Spleen (tissue), 11 donors: ENCODE results near the gene TRIM63. TPM values are rescaled to one million over a fixed set of nuclear protein-coding genes. Genes with fewer than 3 reads are reported as not detected.
A peak's percentile ranks its signal among the peaks of the same experiment; 100 is the strongest.
"Not testable (repeated sequence)": the region's sequence is repeated elsewhere in the genome, so short reads cannot be mapped to it uniquely, and the experiment has no call there.

ENCODE experiments used
- DNase-seq: peaks from one replicate; pipeline ENCODE4 v3.0.0-alpha.2; 2020
- H3K27ac ChIP-seq, 8 donors: fragments of 200-600 bp; sonication (generic) in 7 of 8; 1 replicate in 4 of 8; 2 replicates in 4 of 8; pipeline versions ENCODE4 v1.5.0 to v1.8.0; 2016 to 2021; ENCODE audit warnings: inconsistent platforms in 4 of 8, mild to moderate bottlenecking in 4 of 8, moderate library complexity in 1 of 8
- H3K27me3 ChIP-seq, 7 donors: fragments of 200-600 bp; sonication (generic) in 6 of 7; replicated peaks in 1 of 7; 1 replicate in 4 of 7; 2 replicates in 3 of 7; pipeline versions ENCODE4 v1.5.0 to v1.8.0; 2016 to 2021; ENCODE audit warnings: inconsistent platforms in 3 of 7, mild to moderate bottlenecking in 1 of 7
- H3K36me3 ChIP-seq, 6 donors: fragments of 200-600 bp; sonication (generic) in 5 of 6; 1 replicate in 4 of 6; 2 replicates in 2 of 6; pipeline versions ENCODE4 v1.5.0 to v1.8.0; 2016 to 2021; ENCODE audit warnings: inconsistent platforms in 2 of 6
- H3K4me1 ChIP-seq, 6 donors: fragments of 200-600 bp; sonication (generic) in 5 of 6; 1 replicate in 3 of 6; 2 replicates in 3 of 6; pipeline versions ENCODE4 v1.5.0 to v1.8.0; 2016 to 2021; ENCODE audit warnings: inconsistent platforms in 3 of 6
- H3K4me3 ChIP-seq, 8 donors: fragments of 200-600 bp; sonication (generic) in 7 of 8; 1 replicate in 4 of 8; 2 replicates in 4 of 8; pipeline versions ENCODE4 v1.5.0 to v1.8.0; 2016 to 2021; ENCODE audit warnings: inconsistent platforms in 4 of 8, mild to moderate bottlenecking in 4 of 8, moderate library complexity in 2 of 8
- H3K9me3 ChIP-seq, 8 donors: fragments of 200-600 bp; sonication (generic) in 7 of 8; 1 replicate in 4 of 8; 2 replicates in 4 of 8; pipeline versions ENCODE4 v1.5.0 to v1.8.0; 2016 to 2021; ENCODE audit warnings: inconsistent platforms in 4 of 8
- CTCF ChIP-seq, 11 experiments: fragments of 200-600 bp in 7 of 11; fragments of 450-650 bp in 4 of 11; sonication (generic) in 4 of 11; IDR thresholded peaks in 8 of 11; conservative IDR thresholded peaks in 3 of 11; 1 replicate in 7 of 11; 2 replicates in 4 of 11; pipeline versions ENCODE4 v1.4.0 to v1.8.0; 2016 to 2021; ENCODE audit warnings: antibody characterized with exemption in 11 of 11, inconsistent platforms in 4 of 11, mild to moderate bottlenecking in 1 of 11
- POLR2A ChIP-seq, 3 donors: fragments of 450-650 bp; IDR thresholded peaks; one replicate each; pipeline ENCODE4 v1.5.1; 2017; ENCODE audit warnings: antibody characterized with exemption in 3 of 3, mild to moderate bottlenecking in 1 of 3
- POLR2AphosphoS5 ChIP-seq, 3 donors: sonication (generic); formaldehyde crosslinking; IDR thresholded peaks; one replicate each; pipeline ENCODE4 v1.5.1; 2017; ENCODE audit warnings: antibody characterized with exemption in 3 of 3
- WGBS, 5 donors: extraction: QIAGEN DNeasy Blood & Tissue Kit in 3 of 5; methylation state at CpG; one replicate each; pipeline versions ENCODE4 v1.1.5 to v1.1.7; 2013 to 2018; 5-methylcytosine and 5-hydroxymethylcytosine counted together
- intact Hi-C: fragments of 100-400 bp; cut with DNase I; formaldehyde crosslinking; loops from one replicate; pipeline ENCODE4 v1.15.0; 2023; ENCODE audit warnings: low total_unique reads
- polyA plus RNA-seq, 3 donors: library from polyadenylated mRNA; stranded (reverse); fragments of 200-250 nt; gene quantifications; one replicate each; pipeline ENCODE4 v1.2.1, GENCODE V29; 2013
- total RNA-seq, 7 donors: library from RNA; depleted of rRNA in 3 of 7; stranded (reverse); fragments of >200 nt in 3 of 7; fragmentation: NEBNext Ultra II Directional in 4 of 7; extraction: Animal tissue kit (Norgen Biotek cat#: 25700) in 4 of 7; gene quantifications; one replicate each; pipeline versions ENCODE4 v1.1.0 to v1.2.1, GENCODE V29; 2016 to 2021
- donor health status: healthy with polysubstance abuse.
- donor health status: DM: no; HTN: no; CAD: no; lungs with moderate emphysema.
- donor health status: DM: no; HTN: no; CAD: no.
- donor health status: Bipolar disorder and iron deficiency.
- donor health status: healthy.
- donor health status: DM: no; HTN: no; CAD: no.
- donor health status: DM: yes; HTN: yes; CAD: no.

Gene TRIM63
- total and polyA plus RNA-seq, 10 donors: 0.13 to 0.61 (median 0.30) TPM; not detected in 5

- no peak for DNase-seq
- TF ChIP-seq CTCF (IDR thresholded peaks at IDR 0.05 in 8 of 11, conservative IDR thresholded peaks at IDR 0.05 in 3 of 11) (no peak), POLR2AphosphoS5 (IDR thresholded peaks at IDR 0.05) (no peak), POLR2A (IDR thresholded peaks at IDR 0.05) (no peak)
- peaks cover 0 to 18% (median 9%) of the 10 kb centered on the region in 6 donors for H3K4me1 ChIP-seq
- WGBS, 5 donors: 34 to 48% (median 44%) methylated on average over 11 of the region's 11 CpGs
- H3K27me3 ChIP-seq: peaks cover 0 to 36% (median 0%) of the 10 kb centered on the region in 7 donors
- H3K9me3 ChIP-seq: no peaks in the 10 kb centered on the region
- no peak overlapping the region for H3K4me3 ChIP-seq
- peak overlapping the region in 3 of 8 donors; percentile 57 to 59 (median 58) for H3K27ac ChIP-seq
- H3K36me3 ChIP-seq: no peaks in the 10 kb centered on the region
- intact Hi-C loops: no loop called here
Observed at GRCh38 chr1:26094076-26094669, 26.7 kb upstream of the TRIM63 start.

GRCh38 chr1:26093569-26093968 lies 26.1 kb upstream of the TRIM63 start:
- H3K4me3 ChIP-seq, H3K9me3 ChIP-seq, intact Hi-C loops, DNase-seq, H3K36me3 ChIP-seq, H3K27ac ChIP-seq: not testable (repeated sequence)
- Histone ChIP-seq H3K4me1 (peaks cover 0 to 18% (median 9%) of the 10 kb centered on the region in 6 donors), H3K27me3 (peaks cover 0 to 41% (median 0%) of the 10 kb centered on the region in 7 donors)
- whole genome bisulfite sequencing, 5 donors: 44 to 59% (median 53%) methylated on average over 6 of the region's 6 CpGs

GRCh38 chr1:26092422-26092821 lies 25.0 kb upstream of the TRIM63 start:
- Histone ChIP-seq H3K36me3 (no peaks in the 10 kb centered on the region), H3K27ac (no peak overlapping the region), H3K9me3 (no peaks in the 10 kb centered on the region), H3K4me3 (no peak overlapping the region), H3K4me1 (peaks cover 0 to 18% (median 9%) of the 10 kb centered on the region in 6 donors), H3K27me3 (peaks cover 0 to 48% (median 0%) of the 10 kb centered on the region in 7 donors)
- DNase-seq: no peak
- TF ChIP-seq POLR2AphosphoS5 (IDR thresholded peaks at IDR 0.05): no peak
- TF ChIP-seq POLR2A (IDR thresholded peaks at IDR 0.05): no peak
- TF ChIP-seq CTCF (IDR thresholded peaks at IDR 0.05 in 8 of 11, conservative IDR thresholded peaks at IDR 0.05 in 3 of 11): no peak
- intact Hi-C loops: no loop called here
- WGBS, 5 donors: 62 to 78% (median 70%) methylated on average over 7 of the region's 7 CpGs

GRCh38 chr1:26090893-26091292 lies 23.5 kb upstream of the TRIM63 start:
- TF ChIP-seq CTCF (IDR thresholded peaks at IDR 0.05 in 8 of 11, conservative IDR thresholded peaks at IDR 0.05 in 3 of 11): no peak
- TF ChIP-seq POLR2AphosphoS5 (IDR thresholded peaks at IDR 0.05): no peak
- TF ChIP-seq POLR2A (IDR thresholded peaks at IDR 0.05): no peak
- H3K27me3 ChIP-seq: peaks cover 0 to 53% (median 0%) of the 10 kb centered on the region in 7 donors
- H3K36me3 ChIP-seq: no peaks in the 10 kb centered on the region
- H3K27ac ChIP-seq: no peak overlapping the region
- no peak overlapping the region for H3K4me3 ChIP-seq
- intact Hi-C loops: no loop called here
- peaks cover 0 to 18% (median 9%) of the 10 kb centered on the region in 6 donors for H3K4me1 ChIP-seq
- no peaks in the 10 kb centered on the region for H3K9me3 ChIP-seq
- DNase-seq: no peak
- 82 to 89% (median 85%) methylated on average over 3 of the region's 3 CpGs for WGBS, 5 donors
